H1 (cell line): Measurements from ENCODE around the gene SLX1A. TPM values are rescaled to one million over a fixed set of nuclear protein-coding genes. Genes with fewer than 3 reads are reported as not detected.

ENCODE experiments used
- CTCF ChIA-PET: fragments of 300-600 bp; sonication (Branson Sonifier 250); formaldehyde crosslinking; loops from one replicate; lab custom pipeline; 2021; ENCODE audit not compliant: partially characterized antibody; lab: Charles Lee
- POLR2A ChIA-PET: fragments of 300-600 bp; sonication (Branson Sonifier 250); formaldehyde crosslinking; loops from one replicate; lab custom pipeline; 2021; ENCODE audit warnings: inconsistent platforms; ENCODE audit not compliant: partially characterized antibody; lab: Charles Lee
- DNase-seq, 2 experiments: peaks; one replicate each; pipeline versions ENCODE4 v3.0.0 to v3.0.0-alpha.2; 2010 to 2022; ENCODE audit warnings: low spot score in 2 of 2, low read depth in 1 of 2, mixed read lengths in 1 of 2
- FAIRE-seq: peaks from 2 replicates; lab custom pipeline; 2011; peaks lifted over from hg19 to GRCh38; lab: Jason Lieb, UNC
- H2AFZ ChIP-seq: 2 replicates; pipeline ENCODE4 v1.8.1; 2012; ENCODE audit warnings: low read length, inconsistent platforms
- H2AK5ac ChIP-seq: 2 replicates; pipeline ENCODE4 v1.6.1; 2013; ENCODE audit warnings: low read depth, low read length
- H2BK120ac ChIP-seq: replicated peaks from 2 replicates; pipeline ENCODE3; 2013; ENCODE audit warnings: low read depth, low read length, inconsistent platforms
- H2BK12ac ChIP-seq: 2 replicates; pipeline ENCODE4 v1.6.1; 2013; ENCODE audit warnings: low read depth, low read length
- H2BK15ac ChIP-seq: 2 replicates; pipeline ENCODE4 v1.6.1; 2013; ENCODE audit warnings: low read length
- H2BK20ac ChIP-seq: 2 replicates; pipeline ENCODE4 v1.6.1; 2013; ENCODE audit warnings: low read length
- H2BK5ac ChIP-seq: 2 replicates; pipeline ENCODE4 v1.6.1; 2013; ENCODE audit warnings: low read depth, low read length
- H3K14ac ChIP-seq: 2 replicates; pipeline ENCODE4 v1.6.1; 2013; ENCODE audit warnings: inconsistent platforms; ENCODE audit not compliant: insufficient read length
- H3K18ac ChIP-seq: 2 replicates; pipeline ENCODE4 v1.6.1; 2013; ENCODE audit warnings: low read length; ENCODE audit errors: extremely low read depth
- H3K23ac ChIP-seq: 2 replicates; pipeline ENCODE4 v1.6.1; 2013; ENCODE audit warnings: inconsistent platforms; ENCODE audit not compliant: insufficient read length
- H3K23me2 ChIP-seq: 2 replicates; pipeline ENCODE4 v1.6.1; 2013; ENCODE audit warnings: low read depth, low read length
- H3K27ac ChIP-seq: 2 replicates; pipeline ENCODE4 v1.6.1; 2011; ENCODE audit warnings: low read depth, low read length, inconsistent platforms
- H3K27me3 ChIP-seq, 4 experiments: replicated peaks in 1 of 4; 1 replicate in 1 of 4; 2 replicates in 3 of 4; pipeline versions ENCODE4 v1.6.1 to v1.8.1; 2011 to 2013; ENCODE audit warnings: low read length in 3 of 4, mild to moderate bottlenecking in 3 of 4, inconsistent platforms in 2 of 4, mixed read lengths in 2 of 4, moderate library complexity in 1 of 4; ENCODE audit not compliant: control insufficient read depth in 3 of 4, insufficient read depth in 3 of 4; ENCODE audit errors: extremely low read depth in 1 of 4
- H3K36me3 ChIP-seq, 4 experiments: 2 replicates each; pipeline versions ENCODE4 v1.6.1 to v1.8.1; 2011 to 2013; ENCODE audit warnings: mild to moderate bottlenecking in 4 of 4, low read length in 3 of 4, moderate library complexity in 2 of 4, control low read depth in 1 of 4, inconsistent platforms in 1 of 4; ENCODE audit not compliant: insufficient read depth in 4 of 4, control insufficient read depth in 2 of 4
- H3K4ac ChIP-seq: replicated peaks from 2 replicates; pipeline ENCODE3; 2013; ENCODE audit warnings: low read length, low read depth, mixed read lengths, inconsistent platforms; ENCODE audit not compliant: insufficient read length
- H3K4me1 ChIP-seq, 4 experiments: replicated peaks in 1 of 4; 1 replicate in 1 of 4; 2 replicates in 3 of 4; pipeline versions ENCODE4 v1.6.1 to v1.8.1; 2011 to 2013; ENCODE audit warnings: low read length in 3 of 4, inconsistent platforms in 2 of 4, mixed read lengths in 1 of 4; ENCODE audit not compliant: insufficient read depth in 4 of 4, control insufficient read depth in 3 of 4
- H3K4me2 ChIP-seq, 2 experiments: 2 replicates each; pipeline versions ENCODE4 v1.6.1 to v1.8.1; 2011 to 2013; ENCODE audit warnings: low read depth in 2 of 2, low read length in 2 of 2, control low read depth in 1 of 2, inconsistent platforms in 1 of 2, mild to moderate bottlenecking in 1 of 2; ENCODE audit not compliant: insufficient read depth in 1 of 2
- H3K4me3 ChIP-seq, 4 experiments: fragments of 200-600, 300-600 bp in 1 of 4; sonication (generic), shearing (Covaris generic), sonication (Bioruptor Twin) in 1 of 4; 2 replicates each; pipeline versions ENCODE4 v1.5.1 to v1.8.1; 2011 to 2016; ENCODE audit warnings: low read length in 4 of 4, low read depth in 3 of 4, control low read depth in 2 of 4, inconsistent platforms in 2 of 4, mild to moderate bottlenecking in 2 of 4, mixed read lengths in 1 of 4, moderate library complexity in 1 of 4; ENCODE audit not compliant: insufficient read depth in 2 of 4; ENCODE audit errors: extremely low read depth in 1 of 4
- H3K56ac ChIP-seq: replicated peaks from 2 replicates; pipeline ENCODE3; 2013; ENCODE audit warnings: low read depth, mild to moderate bottlenecking, mixed read lengths, low read length, inconsistent platforms; ENCODE audit not compliant: insufficient read length
- H3K79me1 ChIP-seq: 2 replicates; pipeline ENCODE4 v1.6.1; 2013; ENCODE audit warnings: low read depth, low read length, control low read depth
- H3K79me2 ChIP-seq, 2 experiments: 2 replicates each; pipeline versions ENCODE4 v1.6.1 to v1.8.1; 2012 to 2013; ENCODE audit warnings: low read length in 2 of 2, mild to moderate bottlenecking in 2 of 2, inconsistent platforms in 1 of 2; ENCODE audit not compliant: insufficient read depth in 2 of 2, control insufficient read depth in 1 of 2
- H3K9ac ChIP-seq, 4 experiments: replicated peaks in 1 of 4; 1 replicate in 1 of 4; 2 replicates in 3 of 4; pipeline versions ENCODE4 v1.6.1 to v1.8.1; 2011 to 2013; ENCODE audit warnings: low read depth in 3 of 4, low read length in 3 of 4, control low read depth in 2 of 4, mild to moderate bottlenecking in 2 of 4, moderate library complexity in 2 of 4, inconsistent platforms in 1 of 4; ENCODE audit errors: extremely low read depth in 1 of 4
- H3K9me3 ChIP-seq, 2 experiments: 2 replicates each; pipeline versions ENCODE4 v1.6.1 to v1.8.1; 2012 to 2013; ENCODE audit warnings: mild to moderate bottlenecking in 2 of 2, moderate library complexity in 2 of 2, control low read depth in 1 of 2, inconsistent platforms in 1 of 2, low read depth in 1 of 2, low read length in 1 of 2, mixed read lengths in 1 of 2; ENCODE audit not compliant: insufficient read depth in 2 of 2
- H4K20me1 ChIP-seq, 2 experiments: replicated peaks in 1 of 2; 2 replicates each; pipeline versions ENCODE3 to v1.8.1; 2011 to 2013; ENCODE audit warnings: inconsistent platforms in 2 of 2, low read length in 2 of 2, mild to moderate bottlenecking in 1 of 2; ENCODE audit not compliant: insufficient read depth in 2 of 2, control insufficient read depth in 1 of 2
- H4K5ac ChIP-seq: 2 replicates; pipeline ENCODE4 v1.6.1; 2013; ENCODE audit warnings: low read length, low read depth, mixed read lengths, inconsistent platforms; ENCODE audit not compliant: insufficient read length
- H4K8ac ChIP-seq: 2 replicates; pipeline ENCODE4 v1.8.0; 2013; ENCODE audit warnings: mild to moderate bottlenecking, moderate library complexity, low read length, inconsistent platforms; ENCODE audit not compliant: insufficient read depth; ENCODE audit errors: extremely low read depth
- H4K91ac ChIP-seq: replicated peaks from 2 replicates; pipeline ENCODE3; 2013; ENCODE audit warnings: low read length, mixed read lengths, inconsistent platforms; ENCODE audit not compliant: insufficient read length
- ASH2L ChIP-seq: fragments of 200-600, 300-600 bp; sonication (generic); IDR thresholded peaks from one replicate; pipeline ENCODE4 v1.7.1; 2017; ENCODE audit warnings: low read length
- ATF2 ChIP-seq: IDR thresholded peaks from 2 replicates; pipeline ENCODE4 v1.6.1; 2012; ENCODE audit warnings: low read length, inconsistent platforms
- BRCA1 ChIP-seq: IDR thresholded peaks from 2 replicates; pipeline ENCODE4 v1.6.1; 2012; ENCODE audit warnings: low read depth, low read length, improper control_type of control experiment
- EZH2 ChIP-seq: fragments of 200-600 bp; sonication (generic); IDR thresholded peaks from 2 replicates; pipeline ENCODE4 v1.7.1; 2012; ENCODE audit warnings: low read depth, mild to moderate bottlenecking, moderate library complexity, low read length, inconsistent platforms; ENCODE audit not compliant: severe bottlenecking
- JUND ChIP-seq: IDR thresholded peaks from 2 replicates; pipeline ENCODE4 v1.6.1; 2011; ENCODE audit warnings: mild to moderate bottlenecking, improper control_type of control experiment, low read length
- KDM1A ChIP-seq: fragments of 200-600, 300-600 bp; sonication (generic); IDR thresholded peaks from 2 replicates; pipeline ENCODE4 v1.7.1; 2016; ENCODE audit warnings: mild to moderate bottlenecking, low read length, borderline replicate concordance
- POLR2A ChIP-seq, 2 experiments: IDR thresholded peaks; 1 replicate in 1 of 2; 2 replicates in 1 of 2; pipeline ENCODE4 v1.6.1; 2011; ENCODE audit warnings: low read depth in 2 of 2, low read length in 2 of 2, mild to moderate bottlenecking in 2 of 2; ENCODE audit errors: control extremely low read depth in 1 of 2
- TEAD4 ChIP-seq: IDR thresholded peaks from 2 replicates; pipeline ENCODE4 v1.6.1; 2012; ENCODE audit warnings: low read depth, low read length, inconsistent platforms, mixed read lengths
- WGBS, 2 experiments: shearing (Covaris generic) in 1 of 2; methylation state at CpG; one replicate each; pipeline versions ENCODE4 v1.1.6 to v1.1.7; 2013 to 2015; ENCODE audit warnings: low lambda C conversion rate in 2 of 2, mixed read lengths in 2 of 2, inconsistent platforms in 1 of 2, low coverage in 1 of 2, missing lambda C conversion rate in 1 of 2; ENCODE audit not compliant: insufficient replicate concordance in 2 of 2, insufficient coverage in 1 of 2, insufficient read length in 1 of 2; ENCODE audit errors: extremely low coverage in 1 of 2, missing lambda C conversion rate in 1 of 2; 5-methylcytosine and 5-hydroxymethylcytosine counted together
- polyA plus RNA-seq, 7 experiments: library from polyadenylated mRNA; depleted of rRNA in 3 of 7; stranded (reverse) in 5 of 7; unstranded in 2 of 7; fragments of >200 nt in 5 of 7; fragments of 200-250 nt in 2 of 7; gene quantifications; 1 replicate in 5 of 7; 2 replicates in 1 of 7; 4 replicates in 1 of 7; pipeline versions ENCODE4 v1.2.1 to v1.2.3, GENCODE V29; 2011 to 2013; ENCODE audit warnings: missing spikeins in 2 of 7, mixed read lengths in 2 of 7
- total RNA-seq: library from RNA; stranded (reverse); fragmentation: NEBNext Ultra II Directional; extraction: Animal tissue kit (Norgen Biotek cat#: 25700); gene quantifications from 2 replicates; pipeline ENCODE4 v1.2.1, GENCODE V29; 2021

The SLX1A gene
- total and polyA plus RNA-seq, 2 of the 8 experiments (the other 6 are each of a cell fraction or from before 2014, with no cell fraction given), result 4.7 to 36.9 TPM

- POLR2A ChIA-PET, result no interaction called here
- Histone ChIP-seq H4K8ac (no peak overlapping the region), H4K20me1 (no peaks in the 10 kb centered on the region)
- TF ChIP-seq TEAD4, result no peak
- TF ChIP-seq ATF2, result no peak
- no peak for TF ChIP-seq BRCA1
- no peak for TF ChIP-seq KDM1A
- no peak for TF ChIP-seq JUND
- no peak for TF ChIP-seq EZH2
- no peak for TF ChIP-seq ASH2L
- no peak for TF ChIP-seq POLR2A (IDR thresholded peaks at IDR 0.05; ENCODE audit: control extremely low read depth in 1 of 2, low read depth in 2 of 2, low read length in 2 of 2)
Observed at GRCh38 chr16:30157214-30157613, 36.5 kb upstream of the SLX1A start.

More at GRCh38 chr16:30157214-30157613, 36.5 kb upstream of the SLX1A start:
- H3K36me3 ChIP-seq, result no peaks in the 10 kb centered on the region
- 65% methylated on average over 1 of the region's 1 CpG; no CpG with 5 or more reads in 1 of the 2 experiments for WGBS, 2 experiments
- H3K4me2 ChIP-seq, result no peak overlapping the region
- H2AFZ ChIP-seq, result no peak overlapping the region
- H2BK120ac ChIP-seq, result no peak overlapping the region
- no peak overlapping the region for H3K14ac ChIP-seq
- H2BK15ac ChIP-seq, result no peak overlapping the region
- H3K56ac ChIP-seq, result no peak overlapping the region
- H3K79me2 ChIP-seq, result no peaks in the 10 kb centered on the region
- H3K9ac ChIP-seq, result no peak overlapping the region
- H2BK12ac ChIP-seq, result no peak overlapping the region
- no peak overlapping the region for H2AK5ac ChIP-seq
- no peak for DNase-seq
- no peak for FAIRE-seq
- no peaks in the 10 kb centered on the region for H3K23me2 ChIP-seq
- no peak overlapping the region for H3K27ac ChIP-seq
- H3K23ac ChIP-seq, result no peak overlapping the region
- H2BK20ac ChIP-seq, result no peak overlapping the region
- CTCF ChIA-PET, result interaction anchor here (1.5 kb wide), 1 partner anchor 30 kb away, joined by 3 read pairs; no protein-coding TSS in a partner anchor
- H3K9me3 ChIP-seq, result peaks cover 0 to 7% of the 10 kb centered on the region in 2 experiments; a peak in 1 of 4 replicates
- no peak overlapping the region for H3K18ac ChIP-seq
- H3K27me3 ChIP-seq, result no peaks in the 10 kb centered on the region; a peak in 2 of 7 replicates
- H3K4me3 ChIP-seq, result no peak overlapping the region
- no peaks in the 10 kb centered on the region for H3K4me1 ChIP-seq
- H2BK5ac ChIP-seq, result no peak overlapping the region
- no peak overlapping the region for H4K5ac ChIP-seq
- H4K91ac ChIP-seq, result no peak overlapping the region
- no peak overlapping the region for H3K4ac ChIP-seq
- H3K79me1 ChIP-seq, result no peaks in the 10 kb centered on the region
